GM19043 (cell line): Measurements from ENCODE around the gene AP3B1.
"Not testable (repeated sequence)": the region's sequence is repeated elsewhere in the genome, so short reads cannot be mapped to it uniquely, and the experiment has no call there.

Source experiments
- ATAC-seq: cut with Tn5 transposase; IDR thresholded peaks from one replicate; pipeline ENCODE4 v1.9.1; 2021; ENCODE audit warnings: low read depth; ENCODE audit not compliant: unreplicated experiment

AP3B1 gene

DNA sequence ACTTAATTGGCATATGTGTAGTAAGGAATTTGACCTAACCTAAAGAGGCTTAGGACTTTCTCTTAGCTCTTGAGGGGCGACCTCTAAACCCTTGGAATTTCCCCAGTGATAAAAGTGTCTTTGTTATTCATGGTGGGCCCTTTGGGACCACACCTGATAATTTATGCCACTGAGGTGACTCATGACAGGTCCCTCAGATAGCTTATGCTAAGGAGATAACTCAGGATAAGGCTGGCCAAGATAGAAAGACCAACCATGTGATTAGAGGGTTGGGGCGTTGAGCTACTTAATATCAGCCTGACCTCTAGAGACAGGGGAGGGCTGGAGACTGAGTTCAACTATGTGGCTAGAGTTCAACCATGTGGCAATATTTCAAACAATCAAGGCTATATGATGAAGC is 218.1 kb downstream of the AP3B1 start:
- ATAC-seq = no peak

- ATAC-seq = no peak
Measured at GRCh38 chr5:78075301-78075700, 219.2 kb downstream of the AP3B1 start.

DNA sequence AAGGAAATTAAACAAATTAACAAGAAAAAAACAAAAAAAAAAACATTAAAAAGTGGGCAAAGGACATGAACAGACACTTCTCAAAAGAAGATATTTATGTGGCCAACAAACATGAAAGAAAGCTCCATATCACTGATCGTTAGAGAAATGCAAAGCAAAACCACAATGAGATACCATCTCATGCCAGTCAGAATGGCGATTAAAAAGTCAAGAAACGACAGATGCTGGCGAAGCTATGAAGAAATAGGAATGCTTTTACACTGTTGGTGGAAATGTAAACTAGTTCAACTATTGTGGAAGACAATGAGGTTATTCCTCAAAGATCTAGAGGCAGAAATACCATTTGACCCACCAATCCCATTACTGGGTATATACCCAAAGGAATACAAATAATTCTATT is 223.8 kb downstream of the AP3B1 start:
- ATAC-seq = not testable (repeated sequence)

DNA sequence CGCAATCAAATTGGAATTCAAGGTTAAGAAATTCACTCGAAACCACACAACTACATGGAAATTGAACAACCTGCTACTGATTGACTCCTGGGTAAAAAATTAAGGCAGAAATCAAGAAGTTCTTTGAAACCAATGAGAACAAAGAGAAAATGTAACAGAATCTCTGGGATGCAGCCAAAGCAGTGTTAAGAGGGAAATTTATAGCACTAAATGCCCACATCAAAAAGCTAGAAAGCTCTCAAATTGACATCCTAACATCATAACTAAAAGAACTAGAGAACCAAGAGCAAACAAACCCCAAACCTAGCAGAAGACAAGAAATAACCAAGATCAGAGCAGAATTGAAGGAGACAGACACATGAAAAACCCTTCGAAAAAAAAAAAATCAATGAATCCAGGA is 226.9 kb downstream of the AP3B1 start:
- not testable (repeated sequence) for ATAC-seq

DNA sequence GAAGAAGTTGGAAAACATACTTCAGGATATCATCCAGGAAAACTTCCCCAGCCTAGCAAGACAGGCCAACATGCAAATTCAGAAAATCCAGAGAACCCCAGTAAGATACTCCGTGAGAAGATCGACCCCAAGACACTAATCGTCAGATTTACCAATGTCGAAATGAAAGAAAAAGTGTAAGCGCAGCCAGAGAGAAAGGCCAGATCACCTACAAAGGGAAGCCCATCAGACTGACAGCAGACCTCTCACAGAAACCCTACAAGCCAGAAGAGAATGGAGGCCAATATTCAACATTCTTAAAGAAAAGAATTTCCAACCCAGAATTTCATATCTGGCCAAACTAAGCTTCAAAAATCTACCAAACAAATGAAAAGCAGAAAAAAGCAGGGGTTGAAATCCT is 227.8 kb downstream of the AP3B1 start:
- not testable (repeated sequence) for ATAC-seq

GRCh38 chr5:78065663-78066062 is 228.8 kb downstream of the AP3B1 start:
- no peak for ATAC-seq

DNA sequence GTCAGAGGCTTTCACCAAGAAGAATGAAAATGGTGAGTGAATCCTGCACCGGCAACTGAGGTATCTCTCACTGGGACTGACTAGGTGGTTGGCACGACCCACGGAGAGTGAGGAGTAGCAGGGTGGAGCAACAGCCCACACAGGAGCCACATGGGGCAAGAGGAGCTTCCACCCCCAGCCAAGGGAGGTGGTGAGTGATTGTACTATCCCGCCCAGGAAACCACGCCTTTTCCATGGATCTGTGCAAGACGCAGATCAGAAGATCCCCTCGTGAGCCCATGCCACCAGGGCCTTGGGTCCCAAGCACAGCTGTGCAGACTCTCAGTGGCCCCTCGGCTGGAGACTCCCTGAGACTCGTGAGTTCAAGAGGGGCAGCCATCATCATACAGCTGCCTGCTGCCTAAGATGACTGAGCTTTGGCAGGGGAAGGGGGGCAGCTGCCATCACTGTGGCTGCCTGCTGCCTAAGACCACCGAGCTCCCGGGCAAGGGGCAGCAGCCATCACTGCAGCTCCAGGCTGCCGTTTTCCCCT is 229.5 kb downstream of the AP3B1 start:
- ATAC-seq = no peak

DNA sequence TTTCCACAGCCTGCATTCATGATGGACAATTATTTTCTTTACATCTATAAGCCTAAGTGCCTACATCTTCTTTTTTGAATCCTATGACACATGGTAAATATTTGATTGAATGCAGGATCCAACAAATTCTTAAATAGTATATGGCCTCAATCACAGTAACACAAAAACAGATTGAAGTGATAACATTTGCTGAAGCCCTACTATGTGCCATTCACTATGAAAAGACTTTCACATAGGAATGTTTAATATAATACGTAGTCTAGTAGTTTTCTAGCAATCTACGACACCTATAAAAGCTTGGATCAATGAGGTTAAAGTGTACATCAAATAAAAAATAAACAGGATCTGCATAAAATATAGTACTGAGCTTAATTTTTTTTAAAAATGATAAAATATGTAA is 231.0 kb downstream of the AP3B1 start:
- ATAC-seq = no peak

- no peak for ATAC-seq
Measured at GRCh38 chr5:78062645-78063044, 231.9 kb downstream of the AP3B1 start.

GRCh38 chr5:78060421-78060820 is 234.1 kb downstream of the AP3B1 start:
- no peak for ATAC-seq

- no peak for ATAC-seq
Measured at GRCh38 chr5:78058625-78059024, 235.9 kb downstream of the AP3B1 start.

DNA sequence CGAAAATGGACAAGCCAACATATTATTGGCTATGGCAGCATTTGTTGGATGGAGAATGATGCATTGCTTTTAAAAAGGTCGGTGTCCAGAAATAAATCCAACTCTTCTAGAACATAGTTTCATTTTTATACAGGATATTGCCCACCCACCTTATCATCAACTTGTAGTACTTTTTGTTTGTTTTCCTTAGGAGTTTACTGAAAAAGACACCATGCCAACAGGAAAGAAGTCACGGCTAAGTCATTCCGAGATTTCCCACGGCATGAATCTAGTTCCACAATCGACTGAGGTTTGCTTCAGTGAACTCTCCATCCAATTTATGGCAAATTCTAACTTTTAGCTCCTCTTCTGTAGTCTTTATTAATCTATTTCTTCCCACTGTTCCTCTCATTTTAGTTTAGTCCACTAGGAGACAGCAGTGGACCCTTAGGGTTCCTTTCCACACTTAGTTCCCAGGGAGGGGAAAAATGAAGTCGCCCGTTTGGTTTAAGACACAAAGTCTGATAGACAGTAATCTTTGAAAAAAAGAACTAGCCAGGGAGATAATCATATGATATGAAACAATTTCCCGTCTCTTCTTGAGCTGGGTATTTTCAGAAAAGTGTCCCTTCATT is 237.5 kb downstream of the AP3B1 start:
- no peak for ATAC-seq

DNA sequence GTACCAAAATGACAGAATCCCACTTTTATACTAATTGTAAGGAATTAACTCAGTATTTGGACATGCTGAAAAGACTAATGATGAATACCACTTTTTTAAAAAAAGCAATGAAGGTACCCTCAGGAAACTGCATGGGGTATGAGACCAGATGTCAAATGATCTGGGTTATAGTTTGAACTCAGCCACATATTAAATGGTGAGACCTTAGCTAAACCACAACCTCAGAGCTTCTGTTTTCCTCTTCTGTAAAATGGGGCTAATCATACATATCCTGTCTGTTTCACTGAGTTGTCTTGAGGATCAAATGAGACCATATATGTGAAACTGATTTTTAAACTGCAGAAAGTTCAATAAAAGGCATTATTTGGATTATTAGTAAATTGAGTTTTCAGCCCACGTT is 238.4 kb downstream of the AP3B1 start:
- no peak for ATAC-seq

- ATAC-seq = no peak
Measured at GRCh38 chr5:78050888-78051287, 243.6 kb downstream of the AP3B1 start.

- not testable (repeated sequence) for ATAC-seq
Measured at GRCh38 chr5:78046823-78047222, 247.7 kb downstream of the AP3B1 start.

GRCh38 chr5:78046006-78046405 is 248.5 kb downstream of the AP3B1 start:
- no peak for ATAC-seq

DNA sequence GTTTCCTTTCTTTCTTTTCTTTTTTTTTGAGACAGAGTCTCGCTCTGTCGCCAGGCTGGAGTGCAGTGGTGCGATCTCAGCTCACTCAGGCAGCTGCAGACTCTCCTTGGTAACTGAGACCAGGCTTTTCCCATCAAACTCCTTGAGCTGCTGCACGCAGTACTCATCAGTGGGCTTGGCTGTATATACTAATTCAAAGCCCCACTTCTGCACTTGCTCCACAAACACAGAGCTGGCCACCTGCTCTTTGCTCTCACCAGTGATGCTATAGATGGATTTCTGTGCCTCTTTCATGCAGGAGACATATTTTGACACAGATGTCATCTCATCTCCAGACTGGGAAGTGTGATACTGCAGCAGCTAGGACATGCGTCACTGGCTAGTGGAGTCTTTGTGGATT is 252.7 kb downstream of the AP3B1 start:
- no peak for ATAC-seq

DNA sequence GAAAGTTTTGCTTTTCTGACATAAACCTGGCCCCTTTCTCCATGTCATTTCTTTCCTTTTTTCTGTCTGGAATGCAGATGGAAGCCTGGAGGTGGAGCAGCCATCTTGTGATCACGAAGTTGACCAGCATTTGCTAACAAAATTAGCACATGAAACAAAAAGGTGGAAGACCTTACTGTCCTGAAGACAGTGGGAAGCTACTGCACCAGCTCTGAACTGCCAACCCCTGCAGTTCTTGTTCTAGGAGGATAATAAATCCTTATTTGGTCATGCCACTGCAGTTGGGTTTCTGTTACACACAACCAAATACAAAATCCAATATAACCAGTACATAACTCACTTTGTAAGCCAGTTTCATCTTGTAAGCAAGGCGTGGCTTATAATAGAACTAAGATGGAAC is 269.0 kb downstream of the AP3B1 start:
- no peak for ATAC-seq

DNA sequence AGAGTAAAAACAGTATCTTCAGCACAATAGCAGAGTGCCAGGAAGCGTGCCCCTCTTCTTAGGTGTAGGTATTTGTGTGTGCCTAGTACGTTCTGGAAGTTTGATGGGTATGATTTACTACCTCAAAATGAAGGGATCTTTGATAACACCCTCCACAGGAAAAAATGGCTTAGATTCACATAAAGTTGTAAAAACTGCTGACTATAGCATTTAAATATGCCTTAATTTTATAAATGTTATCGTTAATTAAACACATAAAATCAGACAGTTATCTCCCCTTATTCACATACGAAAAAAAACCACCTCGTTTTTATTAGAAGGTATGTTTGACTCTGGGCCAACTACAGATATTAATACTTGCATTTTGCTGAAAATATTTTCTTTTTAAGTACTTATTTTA is 274.8 kb downstream of the AP3B1 start:
- ATAC-seq = no peak

DNA sequence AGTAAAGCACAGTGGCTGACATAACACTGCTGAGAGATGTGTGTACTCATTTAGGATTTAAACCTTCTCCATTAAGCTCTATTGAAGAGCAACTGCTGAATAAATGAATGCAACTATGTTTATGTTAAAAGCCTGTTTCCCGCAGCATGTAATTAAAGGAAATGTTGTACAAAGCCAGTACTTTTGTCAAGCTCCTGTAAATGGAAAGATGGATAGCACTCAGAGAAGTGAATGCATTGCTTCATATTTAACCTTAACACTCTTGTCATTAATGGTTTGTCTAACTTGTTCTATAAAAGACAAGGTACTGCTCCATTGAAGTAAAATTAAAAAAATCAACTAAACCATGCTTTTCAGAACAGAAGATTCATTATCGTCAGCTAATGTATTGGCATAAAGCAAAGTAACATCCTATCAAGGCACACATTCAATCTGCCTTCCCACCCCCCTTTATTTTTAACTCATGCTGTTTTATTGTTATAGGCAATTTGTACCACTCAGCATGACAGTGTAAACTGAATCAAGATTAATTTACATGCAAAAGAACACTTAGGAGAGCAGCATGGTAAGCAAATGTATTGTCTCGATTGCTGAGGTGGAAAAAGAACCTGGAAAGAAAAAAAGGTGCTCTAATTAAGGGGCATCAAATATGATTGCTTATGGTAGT is 277.5 kb downstream of the AP3B1 start:
- ATAC-seq = no peak

DNA sequence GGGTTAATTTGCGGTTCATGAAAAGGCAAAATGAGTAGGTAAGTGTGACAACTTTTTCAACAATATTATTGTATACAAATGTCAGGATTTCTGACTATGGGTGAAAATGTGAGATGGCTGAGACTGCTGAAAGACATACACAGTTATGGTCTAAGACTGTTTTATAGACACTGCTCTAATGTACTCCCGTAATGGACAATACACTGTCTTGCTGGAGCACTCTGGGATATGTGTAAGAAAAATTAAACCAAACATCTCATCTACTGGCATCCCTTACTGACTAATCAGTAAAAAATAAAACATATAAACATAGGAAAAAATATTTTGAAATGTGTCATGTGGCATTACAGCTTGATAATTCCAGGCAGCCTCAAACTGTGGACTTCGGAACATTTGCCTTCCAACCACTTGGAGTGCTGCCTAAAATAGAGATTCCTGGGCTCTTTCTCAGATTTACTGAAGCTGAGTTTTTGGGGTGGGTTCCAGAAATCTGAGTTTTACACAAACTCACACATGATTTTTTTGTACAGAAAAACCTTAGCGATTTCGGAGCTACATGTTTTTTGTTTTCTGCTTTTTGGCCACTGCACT is 284.5 kb downstream of the AP3B1 start:
- no peak for ATAC-seq
